HG03439 (cell line): ENCODE results near the gene PPP1R12C.

Experiments
- ATAC-seq: cut with Tn5 transposase; IDR thresholded peaks from one replicate; pipeline ENCODE4 v1.9.1; 2021; ENCODE audit warnings: mild to moderate bottlenecking, moderate library complexity; ENCODE audit not compliant: unreplicated experiment

The PPP1R12C gene

DNA sequence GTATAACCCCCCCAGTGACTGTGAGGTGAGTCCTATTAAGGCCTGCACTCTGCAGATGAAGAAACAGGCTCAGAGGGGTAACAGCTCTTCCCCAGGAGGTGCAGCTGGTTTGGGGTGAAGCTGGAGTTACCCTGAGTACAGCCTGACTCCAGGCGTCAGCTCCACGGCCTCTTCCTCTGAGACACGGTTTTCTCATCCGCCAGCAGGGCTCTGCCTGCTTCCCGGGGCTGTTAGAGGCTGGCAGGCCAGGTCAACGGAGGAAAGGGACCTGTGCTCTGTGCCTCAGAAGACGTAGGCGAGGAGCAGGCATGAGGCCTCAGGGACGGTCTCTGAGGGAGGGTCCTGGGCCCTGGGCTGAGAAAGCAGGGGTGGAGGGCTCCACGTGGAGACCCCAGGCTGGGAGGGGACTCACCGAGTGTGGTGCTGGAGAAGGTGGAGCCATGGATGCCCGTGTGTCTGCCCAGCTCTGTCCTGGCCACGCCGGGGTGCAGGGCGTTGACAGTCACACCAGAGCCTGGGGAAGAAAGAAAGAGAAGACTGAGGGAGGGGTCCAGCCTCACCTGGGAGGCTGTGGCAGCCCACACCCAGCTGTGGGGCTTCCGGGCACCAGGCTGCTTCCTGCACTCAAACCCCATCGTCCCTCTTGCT lies 70.3 kb downstream of the PPP1R12C start:
- no peak for ATAC-seq

DNA sequence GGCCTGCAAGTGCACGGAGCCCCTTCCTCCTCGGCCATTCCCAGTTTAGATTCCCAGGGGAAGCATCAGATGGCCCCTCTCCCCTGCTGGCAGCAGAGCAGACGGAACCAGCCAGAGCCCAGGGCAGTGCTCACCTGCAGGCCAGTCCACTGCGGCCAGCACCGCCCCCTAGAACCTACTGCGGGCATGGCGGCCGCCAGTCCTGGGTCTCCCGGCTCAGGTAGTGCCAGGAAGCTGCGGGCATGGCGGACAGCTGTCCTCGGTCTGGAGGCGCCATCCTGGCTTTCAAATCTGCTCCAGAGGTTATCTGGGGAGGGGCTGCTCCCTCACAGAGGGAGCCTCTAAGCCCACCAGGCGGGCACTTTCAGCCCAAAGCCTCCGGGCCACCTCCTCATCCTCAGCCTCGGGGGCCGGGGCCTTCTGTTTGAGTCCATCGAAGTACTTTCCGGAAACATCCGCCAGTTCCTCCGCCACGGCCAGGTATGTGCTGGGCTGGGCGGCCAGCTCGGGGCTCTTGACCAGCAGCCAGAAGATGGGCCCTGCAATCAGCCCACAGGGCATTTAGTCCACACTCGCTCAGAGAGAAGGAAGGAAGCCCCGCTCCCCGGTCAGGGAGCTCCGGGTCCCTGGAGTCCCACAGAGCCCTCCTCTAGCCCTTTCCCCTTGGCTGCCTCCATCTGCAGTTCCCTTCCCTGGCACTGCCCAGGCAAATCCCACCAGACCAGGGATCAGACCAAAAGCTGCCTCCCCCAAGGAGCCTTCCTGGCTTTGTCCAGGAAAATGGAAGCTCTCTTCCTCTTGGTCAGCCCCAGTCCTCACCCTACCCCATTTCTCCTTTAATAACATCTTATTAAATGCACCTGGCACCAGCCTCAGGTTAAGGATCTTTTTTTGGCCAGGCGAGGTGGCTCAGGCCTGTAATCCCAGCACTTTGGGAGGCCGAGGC lies 72.4 kb downstream of the PPP1R12C start:
- ATAC-seq: no peak

DNA sequence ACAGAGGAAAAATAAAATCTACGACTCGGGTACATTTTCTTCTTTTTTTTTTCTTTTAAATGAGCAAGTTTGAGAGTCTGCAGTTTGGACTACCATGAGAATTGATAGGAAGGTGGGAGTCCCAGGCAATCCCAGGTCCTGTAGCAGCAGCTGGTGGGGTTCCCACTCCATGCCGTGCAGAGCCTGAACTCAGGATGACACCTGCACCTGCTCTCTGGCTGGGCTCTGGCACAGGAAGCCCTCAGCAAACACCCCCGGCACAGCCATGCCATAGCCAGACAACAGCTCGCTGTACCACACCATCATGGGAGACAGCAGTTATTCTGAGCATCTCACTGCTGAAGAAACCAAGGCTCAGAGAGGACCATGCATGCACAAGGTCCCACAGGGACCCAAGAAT lies 73.2 kb downstream of the PPP1R12C start:
- no peak for ATAC-seq

- ATAC-seq: no peak
Observed at GRCh38 chr19:55042688-55043087, 74.7 kb downstream of the PPP1R12C start.

- no peak for ATAC-seq
Observed at GRCh38 chr19:55042344-55042678, 75.1 kb downstream of the PPP1R12C start.

DNA sequence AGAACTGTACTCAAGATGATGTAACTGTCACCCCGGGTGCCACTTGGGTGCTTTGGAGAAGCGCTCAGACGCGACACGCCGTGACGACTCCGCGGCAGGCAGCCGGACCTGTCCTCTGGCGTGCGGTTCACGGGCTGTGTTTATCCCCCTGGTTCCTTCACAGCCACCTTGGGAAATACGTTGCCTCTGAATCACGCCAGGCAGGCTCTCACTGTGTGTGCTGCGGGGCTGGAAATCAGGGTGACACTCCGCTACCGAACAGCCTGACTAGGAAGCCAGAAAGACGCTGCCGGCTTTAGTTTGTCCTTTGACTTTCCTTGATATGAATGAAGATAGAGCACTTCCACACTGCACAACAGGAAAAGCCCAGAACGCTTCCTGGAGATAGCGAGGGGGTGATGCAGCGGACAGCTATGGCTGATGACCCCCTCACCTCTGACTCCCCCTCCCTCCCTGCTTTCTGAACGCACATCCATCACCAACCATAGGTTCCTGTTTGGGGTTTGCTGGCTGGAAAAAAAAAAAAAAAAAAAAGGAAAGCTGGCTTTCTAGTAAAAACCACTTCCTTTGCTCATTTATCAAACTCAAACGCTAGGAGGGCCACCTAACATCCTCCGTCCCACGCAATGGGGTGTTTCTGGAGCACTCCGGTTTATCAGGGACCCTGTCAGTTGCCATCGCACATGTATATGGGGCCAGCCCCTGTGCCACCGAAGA lies 75.7 kb downstream of the PPP1R12C start:
- no peak for ATAC-seq

DNA sequence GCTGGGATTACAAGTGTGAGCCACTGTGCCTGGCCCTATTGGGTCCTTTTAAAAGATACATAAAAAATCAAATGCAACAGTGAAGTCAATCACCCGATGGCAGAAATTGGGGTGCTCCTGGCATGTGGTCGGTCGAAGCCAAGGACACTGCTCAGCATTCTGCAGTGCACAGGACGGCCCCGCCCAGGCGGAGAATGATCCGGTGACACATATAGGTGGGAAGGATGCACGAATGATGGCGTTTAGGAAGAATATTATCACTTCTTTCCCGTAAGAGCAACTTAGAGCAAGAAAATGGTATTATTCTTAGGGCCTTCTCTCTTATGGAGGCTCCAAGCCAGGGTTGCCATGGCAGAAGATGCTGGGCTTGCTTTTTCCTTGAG lies 76.2 kb downstream of the PPP1R12C start:
- ATAC-seq: no peak
